Fibroblast of the conjunctiva (primary cell): ENCODE data around the gene COL27A1.
A peak's percentile ranks its signal among the peaks of the same experiment; 100 is the strongest.

ENCODE experiments used
- DNase-seq: peaks from one replicate; pipeline ENCODE4 v3.0.0-alpha.2; 2010; ENCODE audit warnings: low read depth

COL27A1 gene

DNA sequence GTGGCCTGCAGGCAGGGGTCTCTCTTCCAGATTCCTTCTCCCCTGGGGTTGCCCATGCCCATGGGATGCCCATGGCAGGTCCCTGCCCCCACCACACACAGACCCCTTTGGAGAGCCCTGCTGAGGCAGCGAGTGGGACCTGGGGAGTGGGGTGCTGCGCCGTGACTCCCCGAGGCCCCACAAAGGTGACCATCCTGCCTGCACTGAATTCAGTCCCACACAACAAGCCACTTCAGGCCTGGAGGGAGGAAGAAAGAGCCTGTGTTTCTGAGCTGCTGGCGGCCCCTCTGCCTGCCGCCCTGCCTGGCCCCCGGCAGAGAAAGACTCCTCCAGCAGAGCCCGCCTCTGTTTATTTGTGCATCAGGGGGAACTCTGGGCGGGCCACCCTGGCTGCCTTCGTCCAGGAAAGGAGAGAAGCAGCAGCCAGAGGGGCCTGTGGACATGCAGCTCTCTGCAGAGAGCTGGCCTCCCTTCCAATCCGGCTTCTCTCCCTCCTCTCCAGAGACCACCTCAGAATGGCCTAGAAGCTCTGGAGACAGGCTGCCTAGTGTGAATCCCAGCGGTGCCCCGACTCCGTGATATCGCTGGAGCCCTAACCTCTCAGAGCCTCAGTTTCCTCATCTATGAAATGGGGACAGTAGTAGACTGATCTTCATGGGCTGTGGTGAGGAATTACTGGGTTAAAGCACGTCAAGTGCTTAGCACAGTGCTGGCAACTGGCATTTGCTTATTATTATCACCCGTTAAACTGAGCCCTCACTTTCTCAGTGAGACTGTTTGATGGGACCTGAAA lies 72.9 kb downstream of the COL27A1 start:
- DNase-seq: no peak

DNA sequence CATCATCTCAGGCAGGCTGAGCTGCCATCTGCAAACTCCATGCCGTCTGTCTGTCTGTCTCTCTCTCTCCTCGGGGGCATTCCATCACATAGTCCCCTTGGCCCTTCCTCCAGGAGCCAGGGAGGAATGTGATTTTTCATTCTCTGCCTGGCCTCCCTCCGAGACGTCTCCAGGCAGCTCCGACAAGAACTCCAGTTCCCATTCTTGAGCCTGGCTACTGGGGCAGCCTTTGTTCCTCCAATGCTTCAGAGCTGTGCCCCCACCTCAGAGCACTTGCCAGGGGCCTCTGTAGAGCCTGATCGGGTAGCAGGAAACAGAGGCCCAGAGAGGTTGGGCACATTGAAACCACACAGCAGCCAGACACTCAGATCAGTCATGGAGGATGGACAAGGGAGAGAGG lies 74.0 kb downstream of the COL27A1 start:
- DNase-seq: no peak

DNA sequence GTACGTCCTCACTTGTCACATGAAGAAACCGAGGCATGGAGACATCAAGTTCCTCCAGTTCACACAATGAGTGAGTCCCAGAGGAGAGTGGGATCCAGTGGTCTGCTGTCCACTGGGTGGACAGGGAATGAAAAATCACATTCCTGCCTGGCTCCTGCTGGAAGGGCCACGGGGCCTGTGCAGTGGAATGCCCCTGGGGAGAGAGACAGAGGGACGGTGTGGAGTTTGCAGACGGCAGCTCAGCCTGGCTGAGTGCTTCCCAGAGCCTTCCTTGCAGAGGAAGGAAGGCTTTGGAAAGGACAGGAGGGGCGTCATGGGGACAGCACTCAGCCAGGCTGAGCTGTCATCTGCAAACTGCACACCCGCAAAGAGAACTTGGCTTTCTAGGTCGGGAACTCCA lies 74.7 kb downstream of the COL27A1 start:
- no peak for DNase-seq

DNA sequence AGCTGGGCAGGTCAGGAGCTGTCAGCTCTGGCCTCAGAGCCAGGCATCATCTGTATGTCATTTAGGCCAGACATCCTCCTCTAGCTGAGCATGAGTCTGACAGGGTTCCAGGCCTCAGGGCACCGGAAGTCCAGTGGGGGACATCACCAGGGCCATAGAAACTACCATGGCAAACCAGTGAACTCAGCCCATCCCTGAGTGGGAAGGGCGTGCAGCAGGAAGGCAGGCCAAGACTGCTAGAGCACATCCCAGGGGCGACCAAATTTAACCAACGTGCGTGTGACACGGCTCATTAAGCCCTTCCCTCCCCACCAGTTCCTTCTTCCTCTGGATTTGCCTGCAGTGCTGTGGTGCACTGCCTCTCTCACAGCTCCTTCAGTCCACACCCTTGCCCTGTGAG lies 75.9 kb downstream of the COL27A1 start:
- no peak for DNase-seq

DNA sequence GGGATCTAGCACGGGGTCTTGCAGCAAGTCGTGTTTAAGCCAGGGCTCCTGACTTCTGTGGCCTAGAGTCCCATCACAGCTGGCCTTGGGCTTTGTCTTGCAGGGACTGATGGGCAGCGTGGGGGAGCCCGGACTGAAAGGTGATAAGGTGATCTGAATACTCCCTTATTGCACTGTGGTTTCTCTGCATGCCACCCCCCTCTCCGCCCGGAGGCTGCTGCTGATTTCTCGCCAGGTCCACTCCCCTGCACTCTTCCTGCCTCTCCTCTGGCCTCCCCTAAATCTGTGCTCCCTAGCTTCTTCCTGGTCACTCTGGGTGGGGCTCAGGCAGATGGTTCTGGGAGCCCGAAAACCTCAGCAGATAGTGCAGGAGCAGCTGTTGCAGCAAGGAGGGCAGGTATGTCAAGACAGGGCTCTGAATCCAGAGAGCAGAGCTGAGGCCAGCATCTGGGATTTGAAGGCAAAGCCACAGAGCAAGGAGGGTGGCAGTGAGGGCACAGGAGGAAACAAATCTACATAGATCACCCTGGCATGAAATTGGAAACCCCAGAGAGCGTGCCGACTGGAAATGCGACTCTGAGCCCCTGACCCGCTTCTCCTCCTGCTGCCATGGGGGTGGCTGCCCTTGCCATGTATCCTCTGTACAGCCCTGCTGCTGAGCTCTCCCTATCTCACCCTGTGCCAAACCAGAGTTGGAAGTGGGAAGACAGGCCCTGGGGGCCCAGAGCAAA lies 76.5 kb downstream of the COL27A1 start:
- no peak for DNase-seq

DNA sequence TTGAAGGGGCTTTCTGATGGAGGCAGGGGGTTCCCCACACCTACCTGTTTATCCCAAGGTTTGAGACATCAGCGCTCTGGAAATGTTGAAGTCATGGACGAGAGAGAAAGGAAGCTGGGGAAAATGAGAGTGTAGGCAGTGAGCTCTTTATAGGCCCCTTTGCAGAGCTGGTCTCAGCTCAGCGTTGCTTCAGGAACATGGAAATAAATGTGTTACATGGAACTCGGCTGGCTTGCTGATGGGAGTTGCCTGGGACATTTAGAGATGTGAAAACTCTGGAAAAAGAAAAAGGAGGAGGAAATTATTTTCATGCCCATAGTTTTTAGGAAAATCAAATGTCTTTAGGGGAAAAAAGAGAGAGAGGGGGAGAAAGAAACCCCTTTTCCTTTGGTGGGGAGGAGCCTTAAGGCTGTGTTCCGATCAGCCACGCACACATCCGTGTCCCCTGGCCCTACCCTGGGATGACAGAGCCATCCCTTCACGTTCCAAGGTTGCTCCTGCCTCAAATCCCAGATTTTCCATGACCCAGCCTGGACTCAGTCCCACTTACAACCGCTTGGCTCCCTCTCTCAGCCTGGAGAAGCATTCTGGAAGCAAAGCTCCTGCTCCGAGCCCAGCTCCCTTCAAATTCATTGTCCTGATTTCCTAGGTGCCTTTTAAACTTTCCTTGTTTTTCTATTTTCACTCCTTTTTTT lies 78.3 kb downstream of the COL27A1 start:
- DNase-seq: no peak

DNA sequence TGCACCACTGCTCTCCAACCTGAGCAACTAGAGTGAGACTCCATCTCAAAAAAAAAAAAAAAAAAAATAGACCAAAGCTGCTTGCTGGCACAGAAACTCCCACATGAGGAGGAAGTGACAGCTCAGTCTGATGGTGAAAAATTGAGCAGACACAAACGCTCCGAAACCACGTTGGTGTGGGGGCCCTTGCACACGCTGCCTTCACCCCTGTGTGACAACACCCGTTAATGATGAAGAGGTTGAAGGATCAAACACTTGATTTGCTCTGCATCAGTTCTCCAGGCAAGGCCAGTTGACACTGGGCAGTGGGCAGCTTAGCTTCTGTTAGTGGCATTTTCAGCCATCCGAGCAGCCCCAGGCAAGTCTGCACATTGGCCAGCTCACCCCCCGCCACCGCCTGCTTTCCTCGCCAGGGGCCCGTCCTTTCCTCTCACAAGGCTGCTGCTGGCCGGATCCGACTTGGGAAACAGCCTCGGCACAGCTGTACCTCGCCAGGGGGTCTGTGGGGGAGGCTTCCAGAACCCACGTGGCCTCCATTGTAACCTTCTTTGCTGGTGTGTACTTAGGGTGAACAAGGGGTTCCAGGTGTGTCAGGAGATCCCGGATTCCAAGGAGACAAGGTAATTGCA lies 79.8 kb downstream of the COL27A1 start:
- no peak for DNase-seq

DNA sequence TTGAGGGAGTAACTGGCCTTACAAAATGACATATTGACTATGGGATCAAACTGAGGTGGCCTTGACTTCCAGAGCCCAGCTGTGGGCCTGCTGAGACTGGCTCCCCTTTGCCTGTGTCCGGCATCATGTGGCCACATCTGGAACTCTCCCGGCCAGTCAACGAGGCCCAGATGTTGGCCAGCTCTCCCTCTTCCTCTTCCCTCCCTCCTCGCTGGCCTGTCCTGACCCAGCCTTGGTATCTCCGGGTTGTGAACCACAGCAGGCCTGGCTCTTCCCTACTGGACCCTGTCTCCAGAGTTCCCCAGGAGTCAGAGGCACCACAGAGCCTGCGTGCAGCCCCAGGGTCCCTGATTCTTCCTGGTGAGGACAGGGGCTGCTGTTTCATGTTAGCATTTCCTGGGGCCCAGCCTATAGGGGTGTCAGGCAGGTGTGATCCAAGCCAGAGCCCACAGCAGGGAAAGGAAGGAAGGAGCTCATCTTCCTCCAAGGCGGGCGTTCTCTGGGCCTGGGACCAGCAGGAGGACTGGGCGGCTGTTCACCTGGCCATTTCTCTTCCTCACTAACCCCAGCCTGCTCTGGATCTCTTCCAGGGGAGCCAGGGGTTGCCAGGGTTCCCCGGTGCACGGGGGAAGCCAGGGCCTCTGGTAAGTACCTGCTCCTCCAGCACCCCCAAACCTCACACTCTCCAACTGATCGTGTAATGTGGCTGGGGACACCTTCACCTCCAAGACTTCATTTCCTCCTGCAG lies 81.2 kb downstream of the COL27A1 start:
- DNase-seq: no peak

DNA sequence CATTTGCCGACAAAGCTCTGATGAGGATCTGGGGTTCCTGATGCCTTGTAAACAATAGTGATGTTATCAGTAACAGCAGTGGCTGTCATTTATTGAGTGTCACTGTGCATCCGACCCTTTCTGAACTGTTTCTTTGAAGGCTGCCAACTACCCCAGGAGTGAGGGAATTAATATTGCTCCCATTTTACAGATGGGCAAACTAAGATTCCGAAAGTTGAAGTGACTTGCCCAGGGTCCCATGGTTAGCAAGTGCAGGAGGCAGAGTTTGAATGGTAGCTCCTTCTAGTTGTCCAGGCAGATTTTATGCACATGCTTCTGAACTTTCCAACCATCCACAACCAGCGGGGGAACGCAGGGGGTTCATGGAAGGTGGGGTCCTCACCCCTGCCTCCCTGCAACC lies 81.9 kb downstream of the COL27A1 start:
- DNase-seq: no peak

DNA sequence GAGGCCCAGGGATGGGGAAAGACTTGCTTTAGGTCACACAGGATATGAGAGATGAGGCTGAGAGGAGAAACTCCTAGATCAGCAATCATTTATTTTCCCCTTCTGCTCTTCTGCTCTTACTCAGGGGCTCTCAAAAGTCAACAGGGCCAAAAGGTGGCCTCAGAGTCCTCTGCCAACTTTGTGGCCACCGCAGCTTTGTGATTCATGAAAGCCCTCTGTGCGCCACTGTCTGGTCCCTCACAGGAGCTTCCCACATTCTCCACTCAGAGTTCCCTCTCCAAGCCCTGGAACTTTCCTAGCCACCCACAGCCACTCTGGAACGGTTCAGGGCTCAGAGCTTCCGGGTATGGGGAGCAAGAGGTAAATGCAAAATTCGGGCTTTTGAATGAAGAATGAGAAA lies 82.4 kb downstream of the COL27A1 start:
- no peak for DNase-seq

DNA sequence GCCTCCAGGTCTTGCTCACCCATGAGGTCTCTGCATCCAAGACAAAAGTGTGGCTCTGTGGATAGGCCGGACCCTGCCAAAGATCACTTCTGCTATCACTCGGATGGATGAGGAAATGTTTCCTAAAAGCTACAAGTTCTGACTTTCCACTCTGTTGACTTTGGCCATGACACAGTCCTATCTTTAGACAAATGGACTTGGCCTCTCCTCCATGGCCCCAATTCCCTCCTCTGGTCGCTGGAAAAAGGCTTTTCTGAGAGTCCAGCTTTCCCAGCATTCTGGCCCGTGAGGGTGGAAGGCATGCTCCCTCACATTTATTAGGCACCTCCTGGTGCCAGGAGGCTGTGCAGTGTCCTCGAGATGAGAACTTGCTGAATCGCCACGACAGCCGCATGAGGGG lies 83.1 kb downstream of the COL27A1 start:
- no peak for DNase-seq

DNA sequence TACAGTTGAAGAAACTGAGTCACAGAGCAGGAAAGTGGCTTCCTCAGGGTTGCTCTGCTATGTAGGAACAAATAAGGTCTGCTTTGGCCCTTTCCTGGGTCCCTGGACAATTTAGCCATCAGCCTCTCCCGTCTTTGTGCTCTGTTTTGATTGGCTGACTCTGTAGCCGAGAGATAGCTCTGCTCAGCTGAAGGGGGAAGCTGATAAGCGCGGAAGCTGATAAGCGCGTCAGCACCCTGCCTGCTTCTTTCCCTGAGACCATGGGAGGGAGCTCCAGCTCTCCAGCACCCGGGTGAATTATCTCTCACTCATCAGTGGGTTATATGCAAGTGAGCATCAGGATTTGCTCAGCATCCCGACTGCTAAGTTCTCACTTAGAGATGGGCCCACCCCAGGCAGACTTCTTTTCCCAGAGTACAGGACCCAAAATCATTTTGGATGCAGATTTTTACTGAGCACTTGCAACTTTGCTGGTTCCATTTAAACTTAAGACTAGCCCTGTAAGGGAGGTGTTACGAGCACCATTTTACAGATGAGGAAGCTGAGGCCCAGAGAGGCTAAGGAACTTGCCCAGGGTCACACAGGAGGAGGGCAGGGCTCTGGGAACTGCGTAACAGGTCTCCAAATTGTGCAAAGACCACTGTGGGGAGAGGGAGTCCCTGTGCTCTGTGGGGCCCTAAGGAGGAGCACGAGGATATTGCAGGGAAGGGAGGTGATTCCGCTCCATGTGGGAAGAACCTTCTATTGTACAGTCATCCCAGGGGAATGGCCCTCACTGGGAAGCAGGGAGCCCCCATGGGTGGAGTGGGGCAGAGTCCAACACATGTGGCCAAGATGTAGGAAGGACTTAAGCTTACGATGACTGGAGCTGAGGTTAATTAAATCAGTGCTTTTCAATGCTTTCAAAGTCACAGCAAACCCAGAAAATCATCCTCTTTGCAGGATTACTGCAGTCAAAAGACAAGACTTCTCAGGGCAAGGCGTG lies 83.8 kb downstream of the COL27A1 start:
- peak; percentile 34 for DNase-seq

DNA sequence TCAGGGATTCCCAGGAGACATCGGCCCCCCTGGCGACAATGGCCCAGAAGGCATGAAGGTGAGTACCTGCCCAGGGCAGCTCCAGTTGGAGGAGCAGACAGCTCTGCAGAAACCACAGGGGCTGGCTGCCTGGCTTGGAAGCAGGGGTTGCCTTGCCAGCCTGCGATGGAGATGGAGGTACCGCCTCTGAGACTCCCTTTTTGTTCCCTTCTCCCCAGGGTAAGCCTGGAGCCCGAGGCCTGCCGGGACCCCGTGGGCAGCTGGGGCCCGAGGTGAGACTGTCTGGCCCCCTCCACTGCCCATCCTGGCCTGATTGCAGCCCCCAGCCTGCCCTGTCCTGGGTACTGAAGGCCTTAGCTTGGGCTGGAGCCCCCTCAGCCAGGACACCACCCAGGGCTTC lies 84.9 kb downstream of the COL27A1 start:
- DNase-seq: no peak

DNA sequence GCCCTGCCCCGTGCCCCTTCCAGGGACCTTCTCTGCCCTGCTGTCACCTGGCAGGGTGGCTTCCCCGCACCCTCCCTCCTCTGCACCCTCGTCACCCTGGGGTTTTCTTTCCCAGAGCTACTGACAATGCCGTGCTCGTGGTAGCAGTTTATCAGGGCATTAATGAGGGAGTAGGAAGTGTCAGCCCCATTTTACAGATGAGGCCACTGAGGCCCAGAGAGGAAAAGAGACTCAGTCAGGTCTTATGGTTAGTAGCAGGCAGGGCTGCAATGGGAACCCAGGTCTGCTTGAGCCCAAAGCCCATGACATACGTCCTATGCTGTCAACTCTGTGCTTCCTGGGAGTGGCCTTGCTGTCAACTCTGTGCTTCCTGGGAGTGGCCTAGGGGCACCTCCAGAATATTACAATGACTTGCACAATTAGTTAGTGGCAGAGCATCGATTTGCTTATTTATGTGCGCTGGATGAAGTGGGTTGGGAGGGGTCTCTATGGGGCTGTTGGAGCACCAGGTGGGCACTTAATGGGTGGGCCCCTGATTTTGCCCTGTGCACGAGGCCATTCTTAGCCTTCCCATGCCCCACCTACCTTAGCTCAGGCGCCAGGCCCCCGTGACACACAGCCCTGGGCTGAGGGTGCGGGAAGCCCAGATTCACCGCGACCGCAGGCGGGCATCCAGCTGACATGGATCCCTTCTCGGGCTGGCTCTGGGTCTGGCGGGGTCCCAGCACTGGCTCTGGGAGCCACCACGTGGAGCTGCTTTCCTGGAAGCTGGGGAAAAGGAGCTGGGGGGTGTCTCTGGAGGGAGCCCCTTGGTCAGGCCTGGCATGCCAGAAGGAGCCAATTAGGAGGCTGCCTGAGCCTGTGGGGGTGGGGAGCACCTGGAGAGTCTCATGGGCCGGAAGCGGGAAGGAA lies 85.6 kb downstream of the COL27A1 start:
- no peak for DNase-seq

DNA sequence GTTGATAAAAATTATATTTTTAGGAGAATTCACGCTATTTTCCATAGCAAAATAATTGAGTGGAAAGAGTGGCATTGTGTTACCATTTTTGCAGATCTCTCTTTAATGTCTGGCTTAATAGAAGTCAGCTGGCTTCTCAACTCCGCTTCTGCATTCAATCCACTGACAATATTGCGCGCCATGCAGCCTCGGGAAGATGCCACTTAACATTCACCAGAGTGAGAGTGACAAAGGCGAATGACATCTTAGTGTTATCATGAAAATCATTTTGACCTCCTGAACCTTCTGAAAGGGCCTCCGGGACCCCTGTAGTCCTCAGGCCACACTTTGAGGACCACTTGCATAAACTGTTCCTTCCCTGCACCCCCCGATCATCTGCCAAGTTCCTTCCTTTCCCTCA lies 87.5 kb downstream of the COL27A1 start:
- no peak for DNase-seq

DNA sequence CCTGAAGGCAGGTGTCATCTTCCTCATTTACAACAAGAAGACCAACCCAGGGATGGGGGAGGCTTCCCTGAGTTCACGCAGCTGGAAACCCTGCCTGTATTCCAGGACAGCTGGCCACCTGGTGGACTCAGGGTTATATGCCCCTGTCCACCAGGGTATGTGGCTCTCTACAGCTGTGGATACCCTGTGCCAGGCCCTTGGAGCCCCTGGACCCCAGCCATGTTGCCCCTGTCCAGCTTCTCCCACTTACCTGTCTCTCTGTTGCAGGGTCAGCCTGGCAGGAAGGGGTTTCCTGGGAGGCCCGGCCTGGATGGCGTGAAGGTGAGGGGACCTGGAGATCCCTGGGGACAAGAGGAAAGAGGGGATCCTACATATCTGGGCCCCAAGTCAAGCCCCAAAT lies 87.9 kb downstream of the COL27A1 start:
- no peak for DNase-seq

DNA sequence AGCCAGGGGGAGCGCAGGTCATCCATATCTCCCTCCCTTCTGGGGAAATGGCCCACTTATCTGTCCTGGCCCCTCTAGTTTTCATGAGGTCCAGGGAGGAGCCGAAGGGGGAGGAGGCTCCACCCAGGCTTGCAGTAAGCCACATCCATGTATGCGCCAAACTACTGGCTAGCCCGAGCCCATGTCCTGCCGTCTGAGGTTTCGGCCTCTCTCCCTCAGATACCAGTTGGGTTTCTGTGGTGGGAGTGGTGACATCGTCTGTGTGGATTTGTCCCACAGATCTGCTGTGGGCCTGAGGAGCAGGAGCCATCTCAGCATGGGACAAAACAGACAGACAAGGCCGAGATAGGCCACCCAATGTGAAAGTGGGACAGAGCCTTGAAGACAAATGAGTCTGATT lies 89.2 kb downstream of the COL27A1 start:
- DNase-seq: no peak

DNA sequence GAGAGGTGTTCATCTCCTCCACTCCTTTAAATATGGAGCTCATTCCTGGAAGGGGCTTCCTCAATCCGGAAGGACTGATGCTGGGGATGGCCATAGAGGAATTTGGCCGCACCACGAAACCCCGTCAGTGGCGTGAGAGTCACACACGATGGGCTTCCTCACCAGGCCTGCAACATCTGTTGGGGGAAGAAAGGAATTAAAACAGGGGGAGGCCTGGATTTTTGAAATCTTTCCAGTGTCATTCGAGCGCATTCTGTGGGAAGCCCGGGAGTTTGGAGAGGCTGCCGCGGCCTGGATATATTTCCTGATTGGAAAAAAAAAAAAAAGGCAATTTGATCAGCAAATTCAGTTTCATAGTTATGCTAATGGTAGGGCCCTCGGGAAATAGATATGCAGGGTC lies 91.2 kb downstream of the COL27A1 start:
- DNase-seq: no peak

DNA sequence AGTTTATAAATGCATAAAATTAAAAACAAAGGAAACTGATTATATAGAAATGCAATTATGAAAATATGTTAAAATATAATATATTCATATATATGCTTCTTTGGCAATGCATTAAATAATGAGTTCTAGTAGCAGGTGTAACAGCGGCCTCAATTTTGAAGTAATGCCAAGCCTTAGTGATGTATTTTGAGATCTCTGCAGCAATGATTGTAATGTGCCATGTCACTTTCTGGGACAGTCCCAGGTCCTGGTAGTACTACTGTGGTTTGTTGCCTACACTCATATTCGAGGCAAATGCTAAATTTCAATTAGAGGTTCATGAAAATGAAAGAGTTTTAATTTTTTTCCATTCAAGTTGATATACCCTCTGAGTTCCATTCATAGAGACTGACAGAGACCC lies 91.7 kb downstream of the COL27A1 start:
- no peak for DNase-seq

DNA sequence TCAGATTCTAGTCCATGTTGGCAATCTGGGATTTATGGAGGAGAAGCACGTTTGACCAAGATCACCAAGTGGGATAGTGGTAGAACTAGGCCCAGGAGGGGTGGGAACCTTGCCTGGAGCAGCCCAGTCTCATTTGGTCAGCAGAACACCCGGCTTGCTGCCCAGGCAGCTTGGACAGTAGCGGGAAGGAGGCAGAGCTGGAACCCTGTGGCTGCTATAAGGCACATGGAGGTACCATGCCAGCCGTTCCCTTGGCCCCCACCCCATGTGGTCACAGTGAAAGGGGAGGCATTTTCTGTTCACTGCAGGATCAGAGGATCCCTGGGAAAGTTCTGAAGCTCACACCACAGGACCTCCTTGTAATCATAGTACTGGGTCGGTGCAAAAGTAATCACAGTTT lies 92.2 kb downstream of the COL27A1 start:
- DNase-seq: no peak
